ENCODE results near the gene GFAP. TPM values are rescaled to one million over a fixed set of nuclear protein-coding genes. Genes with fewer than 3 reads are reported as not detected.

GFAP gene
- not detected for total RNA-seq
- total RNA-seq (2013) = 0.07 TPM

GRCh38 chr17:44915321-44915726 is at the start of gene GFAP:
TSS of gene GFAP (minus strand) at chr17:44915500. CDS start at chr17:44915486, 14 bp downstream.
- H3K27ac Mint-ChIP-seq = no peak within 1 kb of the TSS
- no peak within 1 kb of the TSS for H3K4me3 ChIP-seq (ENCODE audit: low read length)
- no peaks in the 10 kb centered on the region for H3K9me3 Mint-ChIP-seq
- DNase-seq (no peak), ATAC-seq (no peak)
- intact Hi-C loops (cut with micrococcal nuclease) = no loop called here
- peaks cover 14% of the 10 kb centered on the region for H3K4me1 ChIP-seq (ENCODE audit: control insufficient read depth, insufficient read depth, low read length)
- no peak within 1 kb of the TSS for H3K27ac ChIP-seq (ENCODE audit: low read length)
- H3K36me3 ChIP-seq (ENCODE audit: control insufficient read depth, insufficient read depth, low read length) = no peaks in the 10 kb centered on the region
- no peak within 1 kb of the TSS for H3K4me3 Mint-ChIP-seq
- WGBS (ENCODE audit: insufficient coverage) = 87% methylated on average over 17 of the region's 17 CpGs
- no peaks in the 10 kb centered on the region for H3K36me3 Mint-ChIP-seq
- TF ChIP-seq, protein P1, sequence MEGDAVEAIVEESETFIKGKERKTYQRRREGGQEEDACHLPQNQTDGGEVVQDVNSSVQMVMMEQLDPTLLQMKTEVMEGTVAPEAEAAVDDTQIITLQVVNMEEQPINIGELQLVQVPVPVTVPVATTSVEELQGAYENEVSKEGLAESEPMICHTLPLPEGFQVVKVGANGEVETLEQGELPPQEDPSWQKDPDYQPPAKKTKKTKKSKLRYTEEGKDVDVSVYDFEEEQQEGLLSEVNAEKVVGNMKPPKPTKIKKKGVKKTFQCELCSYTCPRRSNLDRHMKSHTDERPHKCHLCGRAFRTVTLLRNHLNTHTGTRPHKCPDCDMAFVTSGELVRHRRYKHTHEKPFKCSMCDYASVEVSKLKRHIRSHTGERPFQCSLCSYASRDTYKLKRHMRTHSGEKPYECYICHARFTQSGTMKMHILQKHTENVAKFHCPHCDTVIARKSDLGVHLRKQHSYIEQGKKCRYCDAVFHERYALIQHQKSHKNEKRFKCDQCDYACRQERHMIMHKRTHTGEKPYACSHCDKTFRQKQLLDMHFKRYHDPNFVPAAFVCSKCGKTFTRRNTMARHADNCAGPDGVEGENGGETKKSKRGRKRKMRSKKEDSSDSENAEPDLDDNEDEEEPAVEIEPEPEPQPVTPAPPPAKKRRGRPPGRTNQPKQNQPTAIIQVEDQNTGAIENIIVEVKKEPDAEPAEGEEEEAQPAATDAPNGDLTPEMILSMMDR (IDR thresholded peaks at IDR 0.05) = no peak
- peaks cover 4 to 10% of the 10 kb centered on the region in 2 donors for H3K4me1 Mint-ChIP-seq
- H3K27me3 Mint-ChIP-seq (ENCODE audit: low read depth in 2 of 2) = peaks cover 24 to 30% of the 10 kb centered on the region in 2 donors
- no peaks in the 10 kb centered on the region for H3K9me3 ChIP-seq (ENCODE audit: control insufficient read depth, insufficient read depth, low read length)
- H3K27me3 ChIP-seq (ENCODE audit: control insufficient read depth, insufficient read depth, low read length) = peaks cover 12% of the 10 kb centered on the region

- no peaks in the 10 kb centered on the region for H3K36me3 ChIP-seq (ENCODE audit: control insufficient read depth, insufficient read depth, low read length)
- peaks cover 0 to 12% of the 10 kb centered on the region in 2 donors for H3K4me1 Mint-ChIP-seq
- H3K9me3 Mint-ChIP-seq = no peaks in the 10 kb centered on the region
- TF ChIP-seq, protein P1 (IDR thresholded peaks at IDR 0.05) = no peak
- H3K27ac ChIP-seq (ENCODE audit: low read length) = no peak overlapping the region
- intact Hi-C loops (cut with micrococcal nuclease) = no loop called here
- no peaks in the 10 kb centered on the region for H3K36me3 Mint-ChIP-seq
- H3K9me3 ChIP-seq (ENCODE audit: control insufficient read depth, insufficient read depth, low read length) = peaks cover 5% of the 10 kb centered on the region
- H3K4me3 Mint-ChIP-seq = no peak overlapping the region
- no peak for DNase-seq
- H3K27me3 Mint-ChIP-seq (ENCODE audit: low read depth in 2 of 2) = peaks cover 48 to 50% of the 10 kb centered on the region in 2 donors
- no peak for ATAC-seq
- H3K27me3 ChIP-seq (ENCODE audit: control insufficient read depth, insufficient read depth, low read length) = peaks cover 38% of the 10 kb centered on the region
- H3K27ac Mint-ChIP-seq = no peak overlapping the region
- no peak overlapping the region for H3K4me3 ChIP-seq (ENCODE audit: low read length)
- H3K4me1 ChIP-seq (ENCODE audit: control insufficient read depth, insufficient read depth, low read length) = peaks cover 10% of the 10 kb centered on the region
- WGBS (ENCODE audit: insufficient coverage) = 84% methylated on average over 7 of the region's 7 CpGs
Measured at GRCh38 chr17:44961921-44962350, 46.6 kb upstream of the GFAP start.

DNA sequence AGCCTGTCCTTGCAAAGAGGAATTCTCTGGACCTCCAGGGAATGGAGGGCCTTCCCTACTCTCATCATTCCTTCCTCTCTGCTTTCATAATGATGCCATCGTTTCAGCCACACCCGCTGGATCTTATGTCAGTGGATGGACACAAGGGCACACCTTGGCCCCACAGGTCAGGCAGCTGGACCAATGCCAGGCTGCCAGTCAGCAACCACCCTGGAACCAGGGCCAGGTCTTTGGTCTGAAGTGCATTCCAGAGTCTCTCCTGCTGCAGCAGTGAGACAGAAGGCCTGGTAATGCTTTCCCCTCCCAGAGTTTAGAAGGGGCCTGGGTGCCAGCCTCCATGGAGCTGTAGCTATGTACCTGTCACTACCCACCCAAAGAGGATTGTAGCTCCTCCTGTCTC is 45.4 kb upstream of the GFAP start:
- Histone ChIP-seq H3K4me1 (ENCODE audit: control insufficient read depth, insufficient read depth, low read length) (peaks cover 4% of the 10 kb centered on the region), H3K27ac (ENCODE audit: low read length) (no peak overlapping the region), H3K9me3 (ENCODE audit: control insufficient read depth, insufficient read depth, low read length) (peaks cover under 1% of the 10 kb centered on the region), H3K27me3 (ENCODE audit: control insufficient read depth, insufficient read depth, low read length) (peaks cover 29% of the 10 kb centered on the region), H3K36me3 (ENCODE audit: control insufficient read depth, insufficient read depth, low read length) (no peaks in the 10 kb centered on the region), H3K4me3 (ENCODE audit: low read length) (no peak overlapping the region)
- no peak for ATAC-seq
- TF ChIP-seq, protein P1 (IDR thresholded peaks at IDR 0.05) = no peak
- peaks cover 0 to 5% of the 10 kb centered on the region in 2 donors for H3K4me1 Mint-ChIP-seq
- H3K27ac Mint-ChIP-seq = no peak overlapping the region
- no peaks in the 10 kb centered on the region for H3K9me3 Mint-ChIP-seq
- H3K27me3 Mint-ChIP-seq (ENCODE audit: low read depth in 2 of 2) = peaks cover 46 to 48% of the 10 kb centered on the region in 2 donors
- DNase-seq = no peak
- intact Hi-C loops (cut with micrococcal nuclease) = no loop called here
- WGBS (ENCODE audit: insufficient coverage) = 96% methylated on average over 2 of the region's 2 CpGs
- H3K4me3 Mint-ChIP-seq = no peak overlapping the region
- H3K36me3 Mint-ChIP-seq = no peaks in the 10 kb centered on the region
